OCI-LY7 (cell line): ENCODE data around the gene METTL14.

Experiments
- EZH2phosphoT487 ChIP-seq: fragments of 200-600 bp; sonication (generic); IDR thresholded peaks from 2 replicates; pipeline ENCODE4 v1.6.1; 2018; ENCODE audit warnings: low read depth, borderline replicate concordance, mild to moderate bottlenecking, mixed run types, antibody characterized with exemption, low read length, moderate library complexity, mixed read lengths
- TF ChIP-seq, protein P1 (sequence below): fragments of 200-600 bp; sonication (generic); conservative IDR thresholded peaks from 2 replicates; pipeline ENCODE4 v1.5.1; 2014; ENCODE audit warnings: mild to moderate bottlenecking, antibody characterized with exemption, low read length, moderate library complexity, mixed read lengths

DNA sequence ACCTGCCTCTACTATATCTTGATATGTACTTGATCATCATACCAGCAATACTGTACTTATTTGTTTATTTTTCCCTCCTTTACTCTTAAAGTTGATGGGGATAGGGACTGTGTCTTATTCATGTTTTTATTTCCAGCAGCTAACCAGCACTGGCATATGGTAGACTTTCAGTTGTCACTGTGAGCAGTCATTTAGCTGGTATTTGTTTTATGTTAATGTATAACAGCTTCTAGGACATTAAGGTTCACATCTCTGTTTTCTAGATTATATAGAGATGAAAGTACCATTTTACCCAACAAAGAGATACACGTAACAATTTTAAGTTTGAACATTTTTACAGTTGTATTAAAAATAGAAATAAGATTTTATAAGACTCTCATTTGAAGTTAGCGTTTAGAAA lies 17.9 kb downstream of the METTL14 start:
- TF ChIP-seq, protein P1, sequence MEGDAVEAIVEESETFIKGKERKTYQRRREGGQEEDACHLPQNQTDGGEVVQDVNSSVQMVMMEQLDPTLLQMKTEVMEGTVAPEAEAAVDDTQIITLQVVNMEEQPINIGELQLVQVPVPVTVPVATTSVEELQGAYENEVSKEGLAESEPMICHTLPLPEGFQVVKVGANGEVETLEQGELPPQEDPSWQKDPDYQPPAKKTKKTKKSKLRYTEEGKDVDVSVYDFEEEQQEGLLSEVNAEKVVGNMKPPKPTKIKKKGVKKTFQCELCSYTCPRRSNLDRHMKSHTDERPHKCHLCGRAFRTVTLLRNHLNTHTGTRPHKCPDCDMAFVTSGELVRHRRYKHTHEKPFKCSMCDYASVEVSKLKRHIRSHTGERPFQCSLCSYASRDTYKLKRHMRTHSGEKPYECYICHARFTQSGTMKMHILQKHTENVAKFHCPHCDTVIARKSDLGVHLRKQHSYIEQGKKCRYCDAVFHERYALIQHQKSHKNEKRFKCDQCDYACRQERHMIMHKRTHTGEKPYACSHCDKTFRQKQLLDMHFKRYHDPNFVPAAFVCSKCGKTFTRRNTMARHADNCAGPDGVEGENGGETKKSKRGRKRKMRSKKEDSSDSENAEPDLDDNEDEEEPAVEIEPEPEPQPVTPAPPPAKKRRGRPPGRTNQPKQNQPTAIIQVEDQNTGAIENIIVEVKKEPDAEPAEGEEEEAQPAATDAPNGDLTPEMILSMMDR: no peak
- TF ChIP-seq EZH2phosphoT487: no peak
